PC-9 (cell line): ENCODE measurements around the gene HIBADH. TPM values are rescaled to one million over a fixed set of nuclear protein-coding genes. Genes with fewer than 3 reads are reported as not detected.

ENCODE experiments used
- BruUV-seq: library from RNA; stranded (reverse); fragments of 400-500 nt; replicated peaks from 2 replicates; lab custom pipeline; 2021; lab: Mats Ljungman, UMichigan
- CTCF ChIA-PET: fragments of 300-600 bp; sonication (Branson Sonifier 250); formaldehyde crosslinking; loops from one replicate; lab custom pipeline; 2022; ENCODE audit warnings: antibody characterized with exemption; lab: Charles Lee
- POLR2A ChIA-PET: fragments of 300-600 bp; sonication (Branson Sonifier 250); formaldehyde crosslinking; loops from one replicate; lab custom pipeline; 2022; ENCODE audit warnings: antibody characterized with exemption; ENCODE audit not compliant: unreplicated experiment; lab: Charles Lee
- DNase-seq, 2 experiments: peaks; one replicate each; pipeline versions ENCODE4 v3.0.0 to v3.0.0-alpha.2; 2015 to 2022; ENCODE audit warnings: mixed read lengths in 1 of 2
- H2AFZ ChIP-seq: fragments of 200-600 bp; sonication (generic); 2 replicates; pipeline ENCODE4 v1.8.1; 2017; ENCODE audit warnings: antibody characterized with exemption
- H3F3A ChIP-seq: fragments of 200-600 bp; sonication (generic); 2 replicates; pipeline ENCODE4 v1.8.1; 2017; ENCODE audit warnings: antibody characterized with exemption, mild to moderate bottlenecking, low read depth; ENCODE audit not compliant: insufficient read depth
- H3K27ac ChIP-seq: fragments of 200-600 bp; sonication (generic); 2 replicates; pipeline ENCODE4 v1.6.1; 2016; ENCODE audit warnings: mixed run types
- H3K27me3 ChIP-seq: fragments of 200-600 bp; sonication (generic); 2 replicates; pipeline ENCODE4 v1.6.1; 2016; ENCODE audit warnings: low read depth, mixed run types; ENCODE audit not compliant: insufficient read depth
- H3K36me3 ChIP-seq: fragments of 200-600 bp; sonication (generic); 2 replicates; pipeline ENCODE4 v1.6.1; 2016; ENCODE audit warnings: low read depth, mixed run types
- H3K4me1 ChIP-seq: fragments of 200-600 bp; sonication (generic); replicated peaks from 2 replicates; pipeline ENCODE4 v1.6.1; 2016; ENCODE audit warnings: mixed run types; ENCODE audit not compliant: insufficient read depth
- H3K4me2 ChIP-seq: fragments of 200-600 bp; sonication (generic); 2 replicates; pipeline ENCODE4 v1.6.1; 2017; ENCODE audit warnings: mixed run types
- H3K4me3 ChIP-seq: fragments of 200-600 bp; sonication (generic); 2 replicates; pipeline ENCODE4 v1.6.1; 2016; ENCODE audit warnings: mixed run types
- H3K79me2 ChIP-seq: fragments of 200-600 bp; sonication (generic); 2 replicates; pipeline ENCODE4 v1.6.1; 2017; ENCODE audit warnings: low read depth, mixed run types
- H3K9me2 ChIP-seq: fragments of 200-600 bp; sonication (generic); 2 replicates; pipeline ENCODE4 v1.8.1; 2017; ENCODE audit warnings: mild to moderate bottlenecking; ENCODE audit not compliant: insufficient read depth
- H3K9me3 ChIP-seq: fragments of 200-600 bp; sonication (generic); 2 replicates; pipeline ENCODE4 v1.8.1; 2016; ENCODE audit warnings: low read depth; ENCODE audit not compliant: insufficient read depth
- H4K20me1 ChIP-seq: fragments of 200-600 bp; sonication (generic); 2 replicates; pipeline ENCODE4 v1.8.1; 2017; ENCODE audit not compliant: insufficient read depth
- CTCF ChIP-seq: fragments of 200-600 bp; sonication (generic); conservative IDR thresholded peaks from 2 replicates; pipeline ENCODE4 v1.6.1; 2017; ENCODE audit warnings: mixed run types, antibody characterized with exemption, mild to moderate bottlenecking, moderate library complexity
- EZH2 ChIP-seq: fragments of 200-600 bp; sonication (generic); IDR thresholded peaks from 2 replicates; pipeline ENCODE4 v1.8.0; 2017; ENCODE audit warnings: antibody characterized with exemption, low read depth
- intact Hi-C: fragments of 100-400 bp; cut with micrococcal nuclease; formaldehyde crosslinking; loops from one replicate; pipeline ENCODE4 v1.10.0; 2022; ENCODE audit not compliant: unreplicated experiment
- total RNA-seq: library from RNA; stranded (reverse); gene quantifications from 2 replicates; pipeline ENCODE4 v1.2.3, GENCODE V29; 2021

HIBADH gene
- total RNA-seq, 1 experiment from 2014 or later, result 73.9 TPM

GRCh38 chr7:27635728-27636127 is 27.0 kb downstream of the HIBADH start:
- no peak for TF ChIP-seq EZH2
- no peak for TF ChIP-seq CTCF
- no peaks in the 10 kb centered on the region for H4K20me1 ChIP-seq
- peaks cover 7% of the 10 kb centered on the region for H3K4me1 ChIP-seq
- no peak overlapping the region for H3K4me3 ChIP-seq
- 0 out of 2 replicates have a peak, but pooled peaks cover 17% of the 10 kb centered on the region for H3K36me3 ChIP-seq
- intact Hi-C loops, result no loop called here
- H3K27ac ChIP-seq, result no peak overlapping the region
- H3K9me2 ChIP-seq, result no peaks in the 10 kb centered on the region
- H2AFZ ChIP-seq, result no peak overlapping the region
- no peak overlapping the region for H3K4me2 ChIP-seq
- H3K79me2 ChIP-seq, result peaks cover 14% of the 10 kb centered on the region
- no TSS peak for BruUV-seq
- POLR2A ChIA-PET, result no interaction called here
- no peak for DNase-seq
- H3K9me3 ChIP-seq, result no peaks in the 10 kb centered on the region
- CTCF ChIA-PET, result no interaction called here
- no peaks in the 10 kb centered on the region for H3K27me3 ChIP-seq
- peaks cover 4% of the 10 kb centered on the region; the same call in 1 of the 2 replicates for H3F3A ChIP-seq

- H3K27ac ChIP-seq, result no peak overlapping the region
- POLR2A ChIA-PET, result interaction anchor here (0.5 kb wide), 1 partner anchor 406 kb away, joined by 6 read pairs; no protein-coding TSS in a partner anchor
- no peaks in the 10 kb centered on the region for H3K27me3 ChIP-seq
- H3K9me2 ChIP-seq, result no peaks in the 10 kb centered on the region
- 0 out of 2 replicates have a peak, but pooled peaks cover 16% of the 10 kb centered on the region for H3K36me3 ChIP-seq
- H3K4me3 ChIP-seq, result no peak overlapping the region
- no peak overlapping the region for H2AFZ ChIP-seq
- no peaks in the 10 kb centered on the region for H3K4me1 ChIP-seq
- TF ChIP-seq EZH2 (no peak), CTCF (no peak)
- no peaks in the 10 kb centered on the region for H4K20me1 ChIP-seq
- CTCF ChIA-PET, result interaction anchor here (0.6 kb wide), 2 partner anchors 23 to 134 kb away, joined by 3 read pairs; no protein-coding TSS in a partner anchor
- no peaks in the 10 kb centered on the region for H3F3A ChIP-seq
- BruUV-seq, result no TSS peak
- DNase-seq, result no peak
- intact Hi-C loops, result no loop called here
- H3K9me3 ChIP-seq, result no peaks in the 10 kb centered on the region
- H3K4me2 ChIP-seq, result no peak overlapping the region
- H3K79me2 ChIP-seq, result peaks cover 7% of the 10 kb centered on the region
Measured at GRCh38 chr7:27634671-27635493, 27.8 kb downstream of the HIBADH start.

GRCh38 chr7:27633062-27633461 is 29.6 kb downstream of the HIBADH start:
- peaks cover 24% of the 10 kb centered on the region; the same call in 1 of the 2 replicates for H3K36me3 ChIP-seq
- H3K4me3 ChIP-seq, result no peak overlapping the region
- no peaks in the 10 kb centered on the region for H4K20me1 ChIP-seq
- H3K9me3 ChIP-seq, result no peaks in the 10 kb centered on the region
- DNase-seq, result no peak
- TF ChIP-seq EZH2, result no peak
- no peak for TF ChIP-seq CTCF
- ChIA-PET POLR2A (interaction anchor here (0.8 kb wide), 1 partner anchor 105 kb away, joined by 11 read pairs; no protein-coding TSS in a partner anchor), CTCF (interaction anchor here (0.6 to 0.7 kb wide), 3 partner anchors 11 to 461 kb away, joined by 3 to 7 read pairs (median 5); no protein-coding TSS in a partner anchor)
- intact Hi-C loops, result no loop called here
- H2AFZ ChIP-seq, result no peak overlapping the region
- BruUV-seq, result no TSS peak
- H3K9me2 ChIP-seq, result no peaks in the 10 kb centered on the region
- 0 out of 2 replicates have a peak, but pooled peaks cover 3% of the 10 kb centered on the region for H3K79me2 ChIP-seq
- no peak overlapping the region for H3K4me2 ChIP-seq
- no peaks in the 10 kb centered on the region for H3K4me1 ChIP-seq
- H3F3A ChIP-seq, result no peaks in the 10 kb centered on the region
- no peak overlapping the region for H3K27ac ChIP-seq
- H3K27me3 ChIP-seq, result no peaks in the 10 kb centered on the region
